Measurements from ENCODE around the gene CLCNKA. TPM values are rescaled to one million over a fixed set of nuclear protein-coding genes. Genes with fewer than 3 reads are reported as not detected.
"Not testable (repeated sequence)": the region's sequence is repeated elsewhere in the genome, so short reads cannot be mapped to it uniquely, and the experiment has no call there.

The CLCNKA gene
- total RNA-seq, 1 experiment from 2014 or later, result 1.0 TPM

GRCh38 chr1:16026723-16027484, 5.1 kb downstream of the CLCNKA start:
- H3K4me2 ChIP-seq, result no peak overlapping the region
- no peaks in the 10 kb centered on the region for H4K20me1 ChIP-seq (ENCODE audit: insufficient read depth)
- no peak overlapping the region for H2AFZ ChIP-seq
- ChIA-PET POLR2A (ENCODE audit: unreplicated experiment) (no interaction called here), CTCF (no interaction called here)
- no TSS peak for BruUV-seq (replicated peaks)
- H3K9me3 ChIP-seq (ENCODE audit: insufficient read depth, low read depth), result no peaks in the 10 kb centered on the region
- no peaks in the 10 kb centered on the region for H3K27me3 ChIP-seq (ENCODE audit: insufficient read depth, low read depth)
- H3K9me2 ChIP-seq (ENCODE audit: insufficient read depth), result no peaks in the 10 kb centered on the region
- no peak for DNase-seq
- H3K4me1 ChIP-seq (replicated peaks; ENCODE audit: insufficient read depth), result no peaks in the 10 kb centered on the region
- no peak overlapping the region for H3K4me3 ChIP-seq
- no peaks in the 10 kb centered on the region for H3K36me3 ChIP-seq (ENCODE audit: low read depth)
- 0 out of 2 replicates have a peak, but pooled peaks cover 3% of the 10 kb centered on the region for H3F3A ChIP-seq (ENCODE audit: insufficient read depth, low read depth)
- intact Hi-C loops (cut with micrococcal nuclease; ENCODE audit: unreplicated experiment), result no loop called here
- H3K27ac ChIP-seq, result no peak overlapping the region
- no peaks in the 10 kb centered on the region for H3K79me2 ChIP-seq (ENCODE audit: low read depth)
- TF ChIP-seq CTCF (conservative IDR thresholded peaks at IDR 0.05) (no peak), EZH2 (IDR thresholded peaks at IDR 0.05; ENCODE audit: low read depth) (no peak)

- DNase-seq, result no peak
- H2AFZ ChIP-seq, result no peak overlapping the region
- H3K9me3 ChIP-seq (ENCODE audit: insufficient read depth, low read depth), result no peaks in the 10 kb centered on the region
- no TSS peak for BruUV-seq (replicated peaks)
- POLR2A ChIA-PET (ENCODE audit: unreplicated experiment), result no interaction called here
- CTCF ChIA-PET, result no interaction called here
- H3K79me2 ChIP-seq (ENCODE audit: low read depth), result no peaks in the 10 kb centered on the region
- H3K4me1 ChIP-seq (replicated peaks; ENCODE audit: insufficient read depth), result no peaks in the 10 kb centered on the region
- H3K36me3 ChIP-seq (ENCODE audit: low read depth), result no peaks in the 10 kb centered on the region
- intact Hi-C loops (cut with micrococcal nuclease; ENCODE audit: unreplicated experiment), result no loop called here
- no peaks in the 10 kb centered on the region for H4K20me1 ChIP-seq (ENCODE audit: insufficient read depth)
- H3K27ac ChIP-seq, result no peak overlapping the region
- no peak overlapping the region for H3K4me2 ChIP-seq
- H3K27me3 ChIP-seq (ENCODE audit: insufficient read depth, low read depth), result no peaks in the 10 kb centered on the region
- no peaks in the 10 kb centered on the region for H3K9me2 ChIP-seq (ENCODE audit: insufficient read depth)
- H3K4me3 ChIP-seq, result no peak overlapping the region
- no peak for TF ChIP-seq CTCF (conservative IDR thresholded peaks at IDR 0.05)
- no peak for TF ChIP-seq EZH2 (IDR thresholded peaks at IDR 0.05; ENCODE audit: low read depth)
- H3F3A ChIP-seq (ENCODE audit: insufficient read depth, low read depth), result 0 out of 2 replicates have a peak, but pooled peaks cover 3% of the 10 kb centered on the region
Observed at GRCh38 chr1:16028237-16029002, 6.6 kb downstream of the CLCNKA start.

- H4K20me1 ChIP-seq (ENCODE audit: insufficient read depth); CTCF ChIA-PET; POLR2A ChIA-PET (ENCODE audit: unreplicated experiment): not testable (repeated sequence)
Observed at GRCh38 chr1:16029003-16029268, 7.1 kb downstream of the CLCNKA start.

More at GRCh38 chr1:16029003-16029268, 7.1 kb downstream of the CLCNKA start:
- H3K9me3 ChIP-seq (ENCODE audit: insufficient read depth, low read depth); BruUV-seq (replicated peaks); H3K27ac ChIP-seq; H3K79me2 ChIP-seq (ENCODE audit: low read depth); intact Hi-C loops (cut with micrococcal nuclease; ENCODE audit: unreplicated experiment); H2AFZ ChIP-seq; DNase-seq; H3K4me1 ChIP-seq (replicated peaks; ENCODE audit: insufficient read depth); H3K4me2 ChIP-seq; H3K4me3 ChIP-seq; H3K36me3 ChIP-seq (ENCODE audit: low read depth); H3K27me3 ChIP-seq (ENCODE audit: insufficient read depth, low read depth); H3K9me2 ChIP-seq (ENCODE audit: insufficient read depth); H3F3A ChIP-seq (ENCODE audit: insufficient read depth, low read depth): not testable (repeated sequence)
